ENCODE measurements around the gene SPDYE1. TPM values are rescaled to one million over a fixed set of nuclear protein-coding genes. Genes with fewer than 3 reads are reported as not detected.
"Not testable (repeated sequence)": the region's sequence is repeated elsewhere in the genome, so short reads cannot be mapped to it uniquely, and the experiment has no call there.

SPDYE1 gene
- total RNA-seq, 2 experiments from 2014 or later = not detected

GRCh38 chr7:43983736-43984135 lies 14.0 kb upstream of the SPDYE1 start:
- CTCF ChIA-PET; H3K36me3 Mint-ChIP-seq (ENCODE audit: low read depth); H3K27me3 Mint-ChIP-seq; DNase-seq; ATAC-seq; H3K9me3 Mint-ChIP-seq; intact Hi-C loops (cut with micrococcal nuclease); H3K4me3 Mint-ChIP-seq; H3K4me1 Mint-ChIP-seq (ENCODE audit: low read depth); H3K27ac Mint-ChIP-seq; POLR2A ChIA-PET: not testable (repeated sequence)
- TF ChIP-seq CTCF (IDR thresholded peaks at IDR 0.05) = peak; percentile 35

- CTCF ChIA-PET; H3K27ac Mint-ChIP-seq; POLR2A ChIA-PET; H3K36me3 Mint-ChIP-seq (ENCODE audit: low read depth); intact Hi-C loops (cut with micrococcal nuclease); H3K9me3 Mint-ChIP-seq; H3K4me1 Mint-ChIP-seq (ENCODE audit: low read depth); H3K4me3 Mint-ChIP-seq; H3K27me3 Mint-ChIP-seq: not testable (repeated sequence)
- peak; percentile 72 for TF ChIP-seq CTCF (IDR thresholded peaks at IDR 0.05)
- ATAC-seq = peak; percentile 91
- DNase-seq = peak; percentile 89
These were observed 11.5 kb upstream of the SPDYE1 start for GRCh38 chr7:43985904-43986864.

GRCh38 chr7:43987476-43987875 lies 10.2 kb upstream of the SPDYE1 start:
- DNase-seq; H3K36me3 Mint-ChIP-seq (ENCODE audit: low read depth); H3K27me3 Mint-ChIP-seq; H3K4me1 Mint-ChIP-seq (ENCODE audit: low read depth); CTCF ChIA-PET; H3K9me3 Mint-ChIP-seq; H3K4me3 Mint-ChIP-seq; ATAC-seq; intact Hi-C loops (cut with micrococcal nuclease); H3K27ac Mint-ChIP-seq; POLR2A ChIA-PET: not testable (repeated sequence)

- ATAC-seq; H3K9me3 Mint-ChIP-seq; H3K4me1 Mint-ChIP-seq (ENCODE audit: low read depth); H3K36me3 Mint-ChIP-seq (ENCODE audit: low read depth); CTCF ChIA-PET; H3K27me3 Mint-ChIP-seq; H3K4me3 Mint-ChIP-seq; DNase-seq; POLR2A ChIA-PET; H3K27ac Mint-ChIP-seq; intact Hi-C loops (cut with micrococcal nuclease): not testable (repeated sequence)
These were observed 7.6 kb upstream of the SPDYE1 start for GRCh38 chr7:43990011-43990585.

GRCh38 chr7:43990829-43991228 lies 6.9 kb upstream of the SPDYE1 start:
- intact Hi-C loops (cut with micrococcal nuclease) = not testable (repeated sequence)

GRCh38 chr7:43992896-43993295 lies 4.8 kb upstream of the SPDYE1 start:
- peak; percentile 17 for ATAC-seq

More at GRCh38 chr7:43990829-43991228, 6.9 kb upstream of the SPDYE1 start:
- H3K27me3 Mint-ChIP-seq; CTCF ChIA-PET; H3K9me3 Mint-ChIP-seq; H3K27ac Mint-ChIP-seq; H3K4me1 Mint-ChIP-seq (ENCODE audit: low read depth); ATAC-seq; H3K36me3 Mint-ChIP-seq (ENCODE audit: low read depth); DNase-seq; POLR2A ChIA-PET; H3K4me3 Mint-ChIP-seq: not testable (repeated sequence)

GRCh38 chr7:43994681-43995080 lies 3.0 kb upstream of the SPDYE1 start:
- H3K36me3 Mint-ChIP-seq (ENCODE audit: low read depth); H3K4me3 Mint-ChIP-seq; intact Hi-C loops (cut with micrococcal nuclease); CTCF ChIA-PET; H3K4me1 Mint-ChIP-seq (ENCODE audit: low read depth); H3K9me3 Mint-ChIP-seq; ATAC-seq; DNase-seq; POLR2A ChIA-PET; H3K27me3 Mint-ChIP-seq; H3K27ac Mint-ChIP-seq: not testable (repeated sequence)

More at GRCh38 chr7:43992896-43993295, 4.8 kb upstream of the SPDYE1 start:
- POLR2A ChIA-PET; H3K36me3 Mint-ChIP-seq (ENCODE audit: low read depth); H3K9me3 Mint-ChIP-seq; H3K4me3 Mint-ChIP-seq; H3K27ac Mint-ChIP-seq; DNase-seq; H3K27me3 Mint-ChIP-seq; intact Hi-C loops (cut with micrococcal nuclease); CTCF ChIA-PET; H3K4me1 Mint-ChIP-seq (ENCODE audit: low read depth): not testable (repeated sequence)

- H3K4me1 Mint-ChIP-seq (ENCODE audit: low read depth); CTCF ChIA-PET; H3K27ac Mint-ChIP-seq; H3K9me3 Mint-ChIP-seq; H3K4me3 Mint-ChIP-seq; DNase-seq; ATAC-seq; POLR2A ChIA-PET; intact Hi-C loops (cut with micrococcal nuclease); H3K27me3 Mint-ChIP-seq; H3K36me3 Mint-ChIP-seq (ENCODE audit: low read depth): not testable (repeated sequence)
These were observed 14.4 kb downstream of the SPDYE1 start for GRCh38 chr7:44012081-44012480.

GRCh38 chr7:44015090-44015489 lies 17.4 kb downstream of the SPDYE1 start:
- H3K9me3 Mint-ChIP-seq; H3K36me3 Mint-ChIP-seq (ENCODE audit: low read depth); H3K27ac Mint-ChIP-seq; intact Hi-C loops (cut with micrococcal nuclease); DNase-seq; H3K4me1 Mint-ChIP-seq (ENCODE audit: low read depth); ATAC-seq; POLR2A ChIA-PET; H3K27me3 Mint-ChIP-seq; CTCF ChIA-PET; H3K4me3 Mint-ChIP-seq: not testable (repeated sequence)

Measured in activated CD8-positive, alpha-beta T cell treated with anti-CD3 and anti-CD28 coated beads for 36 hours (primary cell).